Glomerular visceral epithelial cell (primary cell): ENCODE measurements around the gene VPS51.
"Not testable (repeated sequence)": the region's sequence is repeated elsewhere in the genome, so short reads cannot be mapped to it uniquely, and the experiment has no call there.

Experiments used
- DNase-seq: peaks from one replicate; pipeline ENCODE4 v3.0.0-alpha.2; 2016; ENCODE audit errors: extremely low spot score

The VPS51 gene

GRCh38 chr11:65133724-65134123 is 37.7 kb downstream of the VPS51 start:
- DNase-seq: no peak

- DNase-seq: peak; percentile 80
Measured at GRCh38 chr11:65134240-65134951, 38.4 kb downstream of the VPS51 start, which contains the start of gene SYVN1. Gene SYVN1, minus strand, starts transcription at chr11:65134519. Its CDS starts 918 bp downstream, at chr11:65133601.

GRCh38 chr11:65134952-65135632 is 39.1 kb downstream of the VPS51 start:
- peak; percentile 95 for DNase-seq

- DNase-seq: no peak
Measured at GRCh38 chr11:65135633-65136145, 39.7 kb downstream of the VPS51 start.

- no peak for DNase-seq
Measured at GRCh38 chr11:65136515-65137096, 40.6 kb downstream of the VPS51 start.

- no peak for DNase-seq
Measured at GRCh38 chr11:65141896-65142494, 46.0 kb downstream of the VPS51 start.

- DNase-seq: no peak
Measured at GRCh38 chr11:65147352-65148075, 51.5 kb downstream of the VPS51 start.

- DNase-seq: no peak
Measured at GRCh38 chr11:65148657-65149056, 52.6 kb downstream of the VPS51 start.

- DNase-seq: not testable (repeated sequence)
Measured at GRCh38 chr11:65150131-65150508, 54.1 kb downstream of the VPS51 start.

- peak; percentile 89 for DNase-seq
Measured at GRCh38 chr11:65150509-65151299, 54.7 kb downstream of the VPS51 start.

GRCh38 chr11:65151331-65151899 is 55.4 kb downstream of the VPS51 start:
- no peak for DNase-seq

- DNase-seq: no peak
Measured at GRCh38 chr11:65152122-65152521, 56.1 kb downstream of the VPS51 start.

GRCh38 chr11:65156256-65156655 is 60.2 kb downstream of the VPS51 start:
- DNase-seq: no peak

- DNase-seq: no peak
Measured at GRCh38 chr11:65156926-65157325, 60.9 kb downstream of the VPS51 start.

- no peak for DNase-seq
Measured at GRCh38 chr11:65157336-65157735, 61.3 kb downstream of the VPS51 start.

GRCh38 chr11:65159012-65159411 is 63.0 kb downstream of the VPS51 start:
- DNase-seq: no peak

GRCh38 chr11:65160643-65161042 is 64.6 kb downstream of the VPS51 start:
- DNase-seq: no peak
